H1 (cell line): ENCODE data around the gene VWF. TPM values are rescaled to one million over a fixed set of nuclear protein-coding genes. Genes with fewer than 3 reads are reported as not detected.
A peak's percentile ranks its signal among the peaks of the same experiment; 100 is the strongest.

Experiments
- BACH1 ChIP-seq: IDR thresholded peaks from 2 replicates; pipeline ENCODE4 v1.6.1; 2012; ENCODE audit warnings: low read length, improper control_type of control experiment
- CBX5 ChIP-seq: fragments of 300-800, 300-1000 bp; sonication (generic); IDR thresholded peaks from 2 replicates; pipeline ENCODE4 v1.7.1; 2016; ENCODE audit warnings: antibody characterized with exemption, low read length, low read depth
- CBX8 ChIP-seq: fragments of 300-800, 300-1000 bp; sonication (generic); IDR thresholded peaks from 2 replicates; pipeline ENCODE4 v1.7.1; 2016; ENCODE audit warnings: low read depth, low read length, borderline replicate concordance
- CREB1 ChIP-seq: IDR thresholded peaks from 2 replicates; pipeline ENCODE4 v1.6.1; 2012; ENCODE audit warnings: inconsistent platforms
- CTBP2 ChIP-seq: IDR thresholded peaks from 2 replicates; pipeline ENCODE4 v1.7.0; 2011; ENCODE audit warnings: borderline replicate concordance, mild to moderate bottlenecking, moderate library complexity, mixed read lengths, low read length; ENCODE audit not compliant: insufficient read depth, insufficient read length
- EZH2 ChIP-seq: fragments of 200-600 bp; sonication (generic); IDR thresholded peaks from 2 replicates; pipeline ENCODE4 v1.7.1; 2012; ENCODE audit warnings: low read depth, mild to moderate bottlenecking, moderate library complexity, low read length, inconsistent platforms; ENCODE audit not compliant: severe bottlenecking
- JUND ChIP-seq: IDR thresholded peaks from 2 replicates; pipeline ENCODE4 v1.6.1; 2011; ENCODE audit warnings: mild to moderate bottlenecking, improper control_type of control experiment, low read length
- KDM4A ChIP-seq: IDR thresholded peaks from one replicate; pipeline ENCODE4 v1.7.1; 2012; ENCODE audit warnings: low read depth, mild to moderate bottlenecking, moderate library complexity, low read length, inconsistent platforms; ENCODE audit not compliant: severe bottlenecking
- POLR2A ChIP-seq, 2 experiments: IDR thresholded peaks; 1 replicate in 1 of 2; 2 replicates in 1 of 2; pipeline ENCODE4 v1.6.1; 2011; ENCODE audit warnings: low read depth in 2 of 2, low read length in 2 of 2, mild to moderate bottlenecking in 2 of 2; ENCODE audit errors: control extremely low read depth in 1 of 2
- RAD21 ChIP-seq, 2 experiments: IDR thresholded peaks in 1 of 2; conservative IDR thresholded peaks in 1 of 2; 2 replicates each; pipeline ENCODE4 v1.6.1; 2011; ENCODE audit warnings: low read depth in 2 of 2, low read length in 2 of 2, improper control_type of control experiment in 1 of 2, inconsistent platforms in 1 of 2, mild to moderate bottlenecking in 1 of 2, moderate library complexity in 1 of 2
- RFX5 ChIP-seq: IDR thresholded peaks from 2 replicates; pipeline ENCODE4 v1.6.1; 2011; ENCODE audit warnings: low read depth, low read length, improper control_type of control experiment, borderline replicate concordance
- RNF2 ChIP-seq: fragments of 200-900, 300-1000 bp; sonication (generic); IDR thresholded peaks from 2 replicates; pipeline ENCODE4 v1.7.1; 2016; ENCODE audit warnings: borderline replicate concordance, low read depth, mild to moderate bottlenecking, antibody characterized with exemption, low read length; ENCODE audit not compliant: poor library complexity, severe bottlenecking; ENCODE audit errors: missing control alignments
- SIN3A ChIP-seq, 2 experiments: IDR thresholded peaks in 1 of 2; conservative IDR thresholded peaks in 1 of 2; 2 replicates each; pipeline ENCODE4 v1.6.1; 2011 to 2012; ENCODE audit warnings: low read length in 2 of 2, improper control_type of control experiment in 1 of 2, low read depth in 1 of 2, mild to moderate bottlenecking in 1 of 2
- SIX5 ChIP-seq: IDR thresholded peaks from 2 replicates; pipeline ENCODE4 v1.6.1; 2011; ENCODE audit warnings: mild to moderate bottlenecking, low read depth, low read length
- YY1 ChIP-seq: IDR thresholded peaks from 2 replicates; pipeline ENCODE4 v1.6.1; 2011; ENCODE audit warnings: low read depth, mild to moderate bottlenecking, low read length
- ZNF274 ChIP-seq: IDR thresholded peaks from 2 replicates; pipeline ENCODE4 v1.7.0; 2012; ENCODE audit warnings: low read length, borderline replicate concordance; ENCODE audit errors: extremely low read depth
- polyA plus RNA-seq, 7 experiments: library from polyadenylated mRNA; depleted of rRNA in 3 of 7; stranded (reverse) in 5 of 7; unstranded in 2 of 7; fragments of >200 nt in 5 of 7; fragments of 200-250 nt in 2 of 7; gene quantifications; 1 replicate in 5 of 7; 2 replicates in 1 of 7; 4 replicates in 1 of 7; pipeline versions ENCODE4 v1.2.1 to v1.2.3, GENCODE V29; 2011 to 2013; ENCODE audit warnings: missing spikeins in 2 of 7, mixed read lengths in 2 of 7
- total RNA-seq: library from RNA; stranded (reverse); fragmentation: NEBNext Ultra II Directional; extraction: Animal tissue kit (Norgen Biotek cat#: 25700); gene quantifications from 2 replicates; pipeline ENCODE4 v1.2.1, GENCODE V29; 2021
- TF ChIP-seq, protein P1 (sequence below), 3 experiments: IDR thresholded peaks; 1 replicate in 2 of 3; 2 replicates in 1 of 3; pipeline versions ENCODE4 v1.5.1 to v1.6.1; 2011; ENCODE audit warnings: low read length in 3 of 3, mild to moderate bottlenecking in 3 of 3, inconsistent platforms in 2 of 3, low read depth in 1 of 3, moderate library complexity in 1 of 3; ENCODE audit not compliant: insufficient read depth in 1 of 3; ENCODE audit errors: control extremely low read depth in 1 of 3
- TF ChIP-seq, protein P2 (sequence below): IDR thresholded peaks from 2 replicates; pipeline ENCODE4 v1.6.1; 2012; ENCODE audit warnings: inconsistent platforms
- TF ChIP-seq, protein P3 (sequence below): IDR thresholded peaks from 2 replicates; pipeline ENCODE4 v1.6.1; 2012; ENCODE audit warnings: low read length, inconsistent platforms

The VWF gene
- total and polyA plus RNA-seq, 2 of the 8 experiments (the other 6 are each of a cell fraction or from before 2014, with no cell fraction given), result 0.39 to 0.60 TPM

DNA sequence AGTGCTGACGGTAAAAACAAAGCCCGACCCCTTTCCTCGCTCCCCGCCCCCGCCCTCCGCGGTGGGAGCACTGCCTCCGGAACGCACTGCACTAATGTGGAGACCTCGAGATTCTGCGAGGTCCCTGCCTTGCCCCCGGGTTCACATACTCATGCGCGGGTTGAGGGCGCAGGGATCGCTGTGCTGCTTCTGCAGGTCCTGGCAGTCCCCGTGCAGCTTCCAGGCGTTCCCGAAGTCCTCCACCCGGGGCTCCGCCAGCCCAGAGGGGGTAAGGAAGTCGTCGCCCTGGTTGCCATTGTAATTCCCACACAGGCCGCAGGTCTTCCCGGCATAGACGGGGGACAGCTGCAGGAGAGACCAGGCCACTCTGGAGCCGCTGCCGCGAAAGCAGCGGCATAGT is 66.8 kb downstream of the VWF start (continued):
- TF ChIP-seq SIN3A (conservative IDR thresholded peaks at IDR 0.05 in 1 of 2, IDR thresholded peaks at IDR 0.05 in 1 of 2; ENCODE audit: low read depth in 1 of 2, low read length in 2 of 2), result peak in 1 of 2 experiments; percentile 44; a peak in 1 of 4 replicates
- TF ChIP-seq RAD21 (IDR thresholded peaks at IDR 0.05 in 1 of 2, conservative IDR thresholded peaks at IDR 0.05 in 1 of 2; ENCODE audit: low read depth in 2 of 2, low read length in 2 of 2), result peak; percentile 16 to 28; a peak in 2 of 4 replicates
- TF ChIP-seq, protein P1, sequence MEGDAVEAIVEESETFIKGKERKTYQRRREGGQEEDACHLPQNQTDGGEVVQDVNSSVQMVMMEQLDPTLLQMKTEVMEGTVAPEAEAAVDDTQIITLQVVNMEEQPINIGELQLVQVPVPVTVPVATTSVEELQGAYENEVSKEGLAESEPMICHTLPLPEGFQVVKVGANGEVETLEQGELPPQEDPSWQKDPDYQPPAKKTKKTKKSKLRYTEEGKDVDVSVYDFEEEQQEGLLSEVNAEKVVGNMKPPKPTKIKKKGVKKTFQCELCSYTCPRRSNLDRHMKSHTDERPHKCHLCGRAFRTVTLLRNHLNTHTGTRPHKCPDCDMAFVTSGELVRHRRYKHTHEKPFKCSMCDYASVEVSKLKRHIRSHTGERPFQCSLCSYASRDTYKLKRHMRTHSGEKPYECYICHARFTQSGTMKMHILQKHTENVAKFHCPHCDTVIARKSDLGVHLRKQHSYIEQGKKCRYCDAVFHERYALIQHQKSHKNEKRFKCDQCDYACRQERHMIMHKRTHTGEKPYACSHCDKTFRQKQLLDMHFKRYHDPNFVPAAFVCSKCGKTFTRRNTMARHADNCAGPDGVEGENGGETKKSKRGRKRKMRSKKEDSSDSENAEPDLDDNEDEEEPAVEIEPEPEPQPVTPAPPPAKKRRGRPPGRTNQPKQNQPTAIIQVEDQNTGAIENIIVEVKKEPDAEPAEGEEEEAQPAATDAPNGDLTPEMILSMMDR (IDR thresholded peaks at IDR 0.05; ENCODE audit: control extremely low read depth in 1 of 3, insufficient read depth in 1 of 3, low read depth in 1 of 3, low read length in 3 of 3), result peak; percentile 38 to 41 (median 39)
- no peak for TF ChIP-seq RNF2
- 0 out of 2 replicates have a peak, but pooled peaks have one; percentile 22 for TF ChIP-seq BACH1
- no peak for TF ChIP-seq EZH2
- no peak for TF ChIP-seq CBX5
- TF ChIP-seq JUND, result no peak
- TF ChIP-seq, protein P2, sequence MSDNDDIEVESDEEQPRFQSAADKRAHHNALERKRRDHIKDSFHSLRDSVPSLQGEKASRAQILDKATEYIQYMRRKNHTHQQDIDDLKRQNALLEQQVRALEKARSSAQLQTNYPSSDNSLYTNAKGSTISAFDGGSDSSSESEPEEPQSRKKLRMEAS, result peak; percentile 46; the same call in 1 of the 2 replicates
- no peak for TF ChIP-seq KDM4A
- peak; percentile 30; the same call in 1 of the 2 replicates for TF ChIP-seq CREB1
- TF ChIP-seq YY1, result peak; percentile 72; the same call in 1 of the 2 replicates
- no peak for TF ChIP-seq SIX5
- no peak for TF ChIP-seq RFX5
- TF ChIP-seq CTBP2, result no peak
- TF ChIP-seq, protein P3, sequence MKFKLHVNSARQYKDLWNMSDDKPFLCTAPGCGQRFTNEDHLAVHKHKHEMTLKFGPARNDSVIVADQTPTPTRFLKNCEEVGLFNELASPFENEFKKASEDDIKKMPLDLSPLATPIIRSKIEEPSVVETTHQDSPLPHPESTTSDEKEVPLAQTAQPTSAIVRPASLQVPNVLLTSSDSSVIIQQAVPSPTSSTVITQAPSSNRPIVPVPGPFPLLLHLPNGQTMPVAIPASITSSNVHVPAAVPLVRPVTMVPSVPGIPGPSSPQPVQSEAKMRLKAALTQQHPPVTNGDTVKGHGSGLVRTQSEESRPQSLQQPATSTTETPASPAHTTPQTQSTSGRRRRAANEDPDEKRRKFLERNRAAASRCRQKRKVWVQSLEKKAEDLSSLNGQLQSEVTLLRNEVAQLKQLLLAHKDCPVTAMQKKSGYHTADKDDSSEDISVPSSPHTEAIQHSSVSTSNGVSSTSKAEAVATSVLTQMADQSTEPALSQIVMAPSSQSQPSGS, result 0 out of 2 replicates have a peak, but pooled peaks have one; percentile 28
- TF ChIP-seq POLR2A (IDR thresholded peaks at IDR 0.05; ENCODE audit: control extremely low read depth in 1 of 2, low read depth in 2 of 2, low read length in 2 of 2), result no peak
- no peak for TF ChIP-seq ZNF274
- TF ChIP-seq CBX8, result no peak
